K562 (cell line): ENCODE results near the gene SOX6. TPM values are rescaled to one million over a fixed set of nuclear protein-coding genes. Genes with fewer than 3 reads are reported as not detected.

Experiments used
- ATAC-seq: fragments of 200-7000 bp; cut with Tn5 transposase; 3 replicates; pipeline ENCODE4 v1.9.1; 2020; ENCODE audit warnings: moderate library complexity
- BruUV-seq: library from RNA; stranded (reverse); fragments of 400-500 nt; replicated peaks from 2 replicates; lab custom pipeline; 2021; lab: Mats Ljungman, UMichigan
- CTCF ChIA-PET: fragments of 300-600 bp; formaldehyde crosslinking; extraction: SDS; loops from one replicate; lab custom pipeline; 2021; ENCODE audit warnings: low intra/inter-chr PET ratio; lab: Yijun Ruan, JAX
- POLR2A ChIA-PET: fragments of 300-600, 350-650 bp; sonication (Branson Sonifier 250); formaldehyde crosslinking; extraction: SDS; loops from one replicate; lab custom pipeline; 2021; ENCODE audit warnings: antibody characterized with exemption, inconsistent platforms; lab: Yijun Ruan, JAX
- DNase-seq, 4 experiments: peaks; one replicate each; pipeline versions ENCODE4 v3.0.0 to v3.0.0-alpha.2; 2011 to 2018; ENCODE audit warnings: low spot score in 3 of 4, mixed read lengths in 3 of 4; ENCODE audit errors: extremely low read depth in 1 of 4
- FAIRE-seq: peaks from 2 replicates; lab custom pipeline; 2011; peaks lifted over from hg19 to GRCh38; lab: Jason Lieb, UNC
- H2AFZ ChIP-seq: 2 replicates; pipeline ENCODE4 v1.6.0; 2011; ENCODE audit warnings: low read depth, low read length, control low read depth, inconsistent platforms
- H3K27ac ChIP-seq: fragments of 200-600 bp; 3 replicates; pipeline ENCODE4 v1.8.0; 2011; ENCODE audit warnings: low read depth, mild to moderate bottlenecking, control low read depth, inconsistent platforms, low read length, moderate library complexity, mixed read lengths; ENCODE audit errors: extremely low read depth
- H3K27me3 ChIP-seq, 2 experiments: fragments of 300-600 bp in 1 of 2; 2 replicates in 1 of 2; 3 replicates in 1 of 2; pipeline versions ENCODE4 v1.6.0 to v1.8.0; 2011; ENCODE audit warnings: inconsistent platforms in 2 of 2, low read length in 2 of 2, mild to moderate bottlenecking in 1 of 2, mixed read lengths in 1 of 2, moderate library complexity in 1 of 2; ENCODE audit not compliant: control insufficient read depth in 2 of 2, insufficient read depth in 2 of 2
- H3K36me3 ChIP-seq: fragments of 300-600 bp; 3 replicates; pipeline ENCODE4 v1.8.0; 2011; ENCODE audit warnings: mild to moderate bottlenecking, low read length, inconsistent platforms; ENCODE audit not compliant: control insufficient read depth, insufficient read depth
- H3K4me1 ChIP-seq, 2 experiments: fragments of 200-600 bp in 1 of 2; replicated peaks in 1 of 2; 2 replicates in 1 of 2; 3 replicates in 1 of 2; pipeline versions ENCODE4 v1.5.1 to v1.8.0; 2011; ENCODE audit warnings: inconsistent platforms in 2 of 2, low read length in 2 of 2, mild to moderate bottlenecking in 1 of 2, mixed read lengths in 1 of 2, moderate library complexity in 1 of 2; ENCODE audit not compliant: control insufficient read depth in 2 of 2, insufficient read depth in 2 of 2
- H3K4me2 ChIP-seq: 2 replicates; pipeline ENCODE4 v1.6.1; 2011; ENCODE audit warnings: low read length, control low read depth, inconsistent platforms, mixed read lengths; ENCODE audit not compliant: insufficient read depth
- H3K4me3 ChIP-seq: fragments of 200-600 bp; sonication (generic), shearing (Covaris generic); 2 replicates; pipeline ENCODE4 v1.5.1; 2016; ENCODE audit warnings: control low read depth, inconsistent platforms
- H3K79me2 ChIP-seq: fragments of 200-600 bp; 3 replicates; pipeline ENCODE4 v1.8.0; 2011; ENCODE audit warnings: low read length, inconsistent platforms; ENCODE audit not compliant: control insufficient read depth, insufficient read depth
- H3K9ac ChIP-seq, 2 experiments: 2 replicates each; pipeline versions ENCODE4 v1.6.0 to v1.6.1; 2011; ENCODE audit warnings: low read depth in 2 of 2, low read length in 2 of 2, control low read depth in 1 of 2, inconsistent platforms in 1 of 2, mild to moderate bottlenecking in 1 of 2, mixed read lengths in 1 of 2; ENCODE audit not compliant: insufficient read depth in 1 of 2
- H3K9me1 ChIP-seq: one replicate; pipeline ENCODE4 v1.6.0; 2011; ENCODE audit warnings: inconsistent platforms, mild to moderate bottlenecking, low read length, moderate library complexity; ENCODE audit not compliant: control insufficient read depth, insufficient read depth
- H3K9me3 ChIP-seq: replicated peaks from 2 replicates; pipeline ENCODE4 v1.5.1; 2011; ENCODE audit warnings: low read depth, low read length, inconsistent platforms; ENCODE audit not compliant: control insufficient read depth, insufficient read depth
- H4K20me1 ChIP-seq: replicated peaks from 2 replicates; pipeline ENCODE4 v1.6.1; 2011; ENCODE audit warnings: low read length, inconsistent platforms, mixed read lengths; ENCODE audit not compliant: control insufficient read depth, insufficient read depth
- ATF1 ChIP-seq, 2 experiments: fragments of 450-650 bp in 1 of 2; IDR thresholded peaks; 2 replicates each; pipeline ENCODE4 v1.6.1; 2016; ENCODE audit warnings: missing compliant biosample characterization in 1 of 2, missing genetic modification characterization in 1 of 2
- BHLHE40 ChIP-seq: IDR thresholded peaks from 2 replicates; pipeline ENCODE4 v1.6.1; 2011; ENCODE audit warnings: low read length, improper control_type of control experiment
- BRF2 ChIP-seq: IDR thresholded peaks from 3 replicates; pipeline ENCODE4 v1.6.1; 2011; ENCODE audit warnings: borderline replicate concordance, mild to moderate bottlenecking; ENCODE audit not compliant: insufficient read length, insufficient read depth
- CBX2 ChIP-seq: fragments of 200-600 bp; sonication (generic); IDR thresholded peaks from one replicate; pipeline ENCODE4 v1.6.1; 2012; ENCODE audit warnings: mild to moderate bottlenecking, low read length, inconsistent platforms; ENCODE audit not compliant: insufficient read depth, poor library complexity, severe bottlenecking
- FOXP1 ChIP-seq: sonication (generic); formaldehyde crosslinking; IDR thresholded peaks from 2 replicates; pipeline ENCODE4 v1.8.0; 2022; ENCODE audit warnings: mild to moderate bottlenecking, missing genetic modification reagents
- GABPB2 ChIP-seq: fragments of 250-450 bp; sonication (Bioruptor Pico); conservative IDR thresholded peaks from 2 replicates; pipeline ENCODE4 v1.5.1; 2021; ENCODE audit warnings: mild to moderate bottlenecking
- GATAD2A ChIP-seq: fragments of 450-650 bp; IDR thresholded peaks from 2 replicates; pipeline ENCODE4 v1.6.1; 2017
- HNRNPL ChIP-seq: fragments of 200-400 bp; formaldehyde crosslinking; IDR thresholded peaks from 2 replicates; pipeline ENCODE4 v1.6.1; 2017; ENCODE audit warnings: low read depth, mild to moderate bottlenecking, low read length
- MAX ChIP-seq: sonication (generic); formaldehyde crosslinking; IDR thresholded peaks from 2 replicates; pipeline ENCODE4 v1.9.0; 2022; ENCODE audit warnings: mild to moderate bottlenecking, missing genetic modification reagents
- MBD1 ChIP-seq: fragments of 250-450 bp; sonication (Bioruptor Pico); IDR thresholded peaks from 2 replicates; pipeline ENCODE4 v1.8.0; 2022; ENCODE audit warnings: inconsistent platforms
- NR2C1 ChIP-seq, 2 experiments: fragments of 450-650 bp; IDR thresholded peaks; 2 replicates each; pipeline ENCODE4 v1.6.1; 2017; ENCODE audit warnings: mild to moderate bottlenecking in 2 of 2, antibody characterized with exemption in 1 of 2, inconsistent platforms in 1 of 2, missing compliant biosample characterization in 1 of 2, missing genetic modification characterization in 1 of 2
- TEAD2 ChIP-seq: fragments of 450-650 bp; IDR thresholded peaks from 2 replicates; pipeline ENCODE4 v1.6.1; 2016; ENCODE audit warnings: missing genetic modification characterization, control low read depth, missing compliant biosample characterization
- THRAP3 ChIP-seq: fragments of 450-650 bp; IDR thresholded peaks from 2 replicates; pipeline ENCODE4 v1.6.1; 2016; ENCODE audit warnings: mild to moderate bottlenecking, inconsistent platforms, borderline replicate concordance
- ZNF77 ChIP-seq: fragments of 250-450 bp; sonication (Bioruptor Pico); IDR thresholded peaks from 2 replicates; pipeline ENCODE4 v1.5.0; 2020
- WGBS: fragments of 100-300 bp; shearing (Covaris generic); methylation state at CpG from one replicate; pipeline ENCODE4 v1.1.6; 2016; ENCODE audit warnings: low coverage, mixed read lengths; ENCODE audit not compliant: insufficient coverage; ENCODE audit errors: missing lambda C conversion rate; 5-methylcytosine and 5-hydroxymethylcytosine counted together
- in situ Hi-C: fragments of 300-500 bp; cut with MboI; formaldehyde crosslinking; loops from 4 replicates; pipeline ENCODE4 v1.15.0; 2018; ENCODE audit warnings: inconsistent platforms, mixed read lengths
- intact Hi-C: fragments of 100-400 bp; cut with micrococcal nuclease; formaldehyde crosslinking; loops from 2 replicates; pipeline ENCODE4 v1.14.2; 2022
- polyA plus RNA-seq, 8 experiments: library from polyadenylated mRNA; depleted of rRNA in 4 of 8; stranded (reverse) in 5 of 8; unstranded in 3 of 8; fragments of >200 nt; fragmentation: Nextera tagmentation in 2 of 8; fragmentation: Illumina TruSeq in 1 of 8; extraction: Ambion mirVana in 2 of 8; extraction: Trizol in 1 of 8; gene quantifications; 2 replicates each; pipeline versions ENCODE4 v1.2.1 to v1.2.3, GENCODE V29; 2011 to 2014; ENCODE audit warnings: inconsistent platforms in 1 of 8, missing spikeins in 1 of 8
- total RNA-seq, 7 experiments: library from RNA; depleted of rRNA in 6 of 7; stranded (reverse); fragments of >200 nt in 6 of 7; fragmentation: Illumina TruSeq in 2 of 7; extraction: Trizol in 2 of 7; gene quantifications; 2 replicates each; pipeline versions ENCODE4 v1.2.1 to v1.2.3, GENCODE V29; 2011 to 2021; ENCODE audit warnings: low replicate concordance in 1 of 7

SOX6 gene
- total and polyA plus RNA-seq, 9 of the 15 experiments (the other 6 are each of a cell fraction or from before 2014, with no cell fraction given): 0.89 to 8.7 (median 5.7) TPM

GRCh38 chr11:16043617-16044016 is 312.7 kb downstream of the SOX6 start:
- Histone ChIP-seq H3K27ac (no peak overlapping the region), H3K9me3 (no peaks in the 10 kb centered on the region), H3K36me3 (no peaks in the 10 kb centered on the region), H3K4me2 (no peak overlapping the region), H3K4me3 (no peak overlapping the region), H3K9ac (no peak overlapping the region), H3K27me3 (no peaks in the 10 kb centered on the region), H2AFZ (no peak overlapping the region), H3K9me1 (no peaks in the 10 kb centered on the region), H3K4me1 (peaks cover 0 to 15% of the 10 kb centered on the region in 2 experiments; a peak in 2 of 5 replicates), H4K20me1 (no peaks in the 10 kb centered on the region), H3K79me2 (no peaks in the 10 kb centered on the region)
- DNase-seq (no peak), ATAC-seq (no peak), FAIRE-seq (no peak)
- TF ChIP-seq ATF1 (CRISPR knock-in tag; IDR thresholded peaks at IDR 0.05) (no peak), ATF1 (tag; IDR thresholded peaks at IDR 0.05) (no peak), HNRNPL (no peak), GATAD2A (no peak)
- POLR2A ChIA-PET: no interaction called here
- CTCF ChIA-PET: no interaction called here
- no TSS peak for BruUV-seq
- in situ Hi-C loops: no loop called here
- intact Hi-C loops: loop anchor here (10.0 kb wide), 1 partner anchor 561 kb away; no protein-coding TSS in a partner anchor
- WGBS: 64% methylated on average over 2 of the region's 2 CpGs

- Histone ChIP-seq H3K79me2 (no peaks in the 10 kb centered on the region), H3K4me2 (no peak overlapping the region), H3K36me3 (no peaks in the 10 kb centered on the region), H3K4me3 (no peak overlapping the region), H2AFZ (no peak overlapping the region), H3K27me3 (no peaks in the 10 kb centered on the region), H3K4me1 (peaks cover 0 to 1% of the 10 kb centered on the region in 2 experiments; a peak in 1 of 5 replicates), H3K9ac (no peak overlapping the region), H4K20me1 (no peaks in the 10 kb centered on the region), H3K9me1 (no peaks in the 10 kb centered on the region), H3K9me3 (no peaks in the 10 kb centered on the region), H3K27ac (no peak overlapping the region)
- intact Hi-C loops: loop anchor here (10.0 kb wide), 1 partner anchor 564 kb away; no protein-coding TSS in a partner anchor
- FAIRE-seq (no peak), DNase-seq (no peak), ATAC-seq (no peak)
- in situ Hi-C loops: no loop called here
- 70% methylated on average over 1 of the region's 1 CpG for WGBS
- ChIA-PET POLR2A (interaction anchor here (0.6 to 2.3 kb wide), 2 partner anchors 10 to 573 kb away, joined by 3 to 12 read pairs; no protein-coding TSS in a partner anchor), CTCF (no interaction called here)
- BruUV-seq: no TSS peak
- TF ChIP-seq BRF2: no peak
- no peak for TF ChIP-seq FOXP1
- no peak for TF ChIP-seq TEAD2 (tag)
- TF ChIP-seq CBX2: no peak
- TF ChIP-seq NR2C1 (IDR thresholded peaks at IDR 0.05): no peak
- TF ChIP-seq NR2C1 (tag; IDR thresholded peaks at IDR 0.05): no peak
- no peak for TF ChIP-seq MBD1 (CRISPR knock-in tag)
- TF ChIP-seq GABPB2 (CRISPR knock-in tag): no peak
- no peak for TF ChIP-seq MAX
- TF ChIP-seq THRAP3: no peak
- no peak for TF ChIP-seq BHLHE40
- TF ChIP-seq ZNF77 (CRISPR knock-in tag): no peak
Observed at GRCh38 chr11:16041207-16041606, 315.1 kb downstream of the SOX6 start.
